Activated CD4-positive, alpha-beta memory T cell treated with anti-CD3 and anti-CD28 coated beads for 36 hours (primary cell): Measurements from ENCODE around the gene TJAP1. TPM values are rescaled to one million over a fixed set of nuclear protein-coding genes. Genes with fewer than 3 reads are reported as not detected.

ENCODE experiments used
- CTCF ChIA-PET: fragments of 350-600 bp; sonication (Branson Sonifier 250); formaldehyde crosslinking; loops from one replicate; lab custom pipeline; 2021; ENCODE audit warnings: antibody characterized with exemption, inconsistent platforms; lab: Charles Lee
- POLR2A ChIA-PET: fragments of 350-600 bp; sonication (Branson Sonifier 250); formaldehyde crosslinking; loops from one replicate; lab custom pipeline; 2021; ENCODE audit warnings: antibody characterized with exemption; lab: Charles Lee
- DNase-seq: peaks from one replicate; pipeline ENCODE4 v3.0.0-alpha.2; 2020
- H3K27ac Mint-ChIP-seq: one replicate; pipeline ENCODE4 v1.8.0; 2021; ENCODE audit warnings: mixed read lengths
- H3K27me3 Mint-ChIP-seq: one replicate; pipeline ENCODE4 v1.8.0; 2021; ENCODE audit warnings: mixed read lengths
- H3K36me3 Mint-ChIP-seq: one replicate; pipeline ENCODE4 v1.8.0; 2021; ENCODE audit warnings: mixed read lengths
- H3K4me1 Mint-ChIP-seq: one replicate; pipeline ENCODE4 v1.8.0; 2021; ENCODE audit warnings: low read depth, mixed read lengths
- H3K4me3 Mint-ChIP-seq: one replicate; pipeline ENCODE4 v1.8.0; 2021; ENCODE audit warnings: mild to moderate bottlenecking, mixed read lengths
- H3K9me3 Mint-ChIP-seq: one replicate; pipeline ENCODE4 v1.8.0; 2021; ENCODE audit warnings: mixed read lengths
- intact Hi-C: fragments of 100-400 bp; cut with micrococcal nuclease; formaldehyde crosslinking; loops from one replicate; pipeline ENCODE4 v1.15.1; 2023
- total RNA-seq, 2 experiments: library from RNA; stranded (reverse); gene quantifications; one replicate each; pipeline ENCODE4 v1.2.3, GENCODE V29; 2021

The TJAP1 gene
- total RNA-seq, 2 experiments from 2014 or later, result 30.5 to 36.2 TPM

GRCh38 chr6:43506667-43507471, 29.5 kb downstream of the TJAP1 start:
- intact Hi-C loops, result loop anchor here (1.0 to 2.0 kb wide), 5 partner anchors 30 to 333 kb away; partner anchors contain the start of gene TJAP1
- no peak overlapping the region for H3K27ac Mint-ChIP-seq
- peaks cover 12% of the 10 kb centered on the region for H3K4me1 Mint-ChIP-seq
- no peaks in the 10 kb centered on the region for H3K9me3 Mint-ChIP-seq
- H3K4me3 Mint-ChIP-seq, result no peak overlapping the region
- peak; percentile 87 for DNase-seq
- H3K27me3 Mint-ChIP-seq, result peaks cover 17% of the 10 kb centered on the region
- ChIA-PET POLR2A (interaction anchor here (0.7 to 2.3 kb wide), 5 partner anchors 10 to 277 kb away, joined by 3 to 6 read pairs (median 4); partner anchors contain the start of genes DNPH1, POLR1C and YIPF3), CTCF (interaction anchor here (0.8 to 5.8 kb wide), 49 partner anchors 8 to 363 kb away, joined by 3 to 65 read pairs (median 4); partner anchors contain the start of genes CRIP3, DLK2, DNPH1 and POLR1C)
- H3K36me3 Mint-ChIP-seq, result peaks cover 12% of the 10 kb centered on the region

GRCh38 chr6:43508481-43509141, 31.2 kb downstream of the TJAP1 start:
- Mint-ChIP-seq H3K27me3 (peaks cover 17% of the 10 kb centered on the region), H3K27ac (no peak overlapping the region), H3K36me3 (peaks cover 14% of the 10 kb centered on the region), H3K4me1 (peaks cover 15% of the 10 kb centered on the region), H3K4me3 (peak overlapping the region; percentile 63), H3K9me3 (no peaks in the 10 kb centered on the region)
- ChIA-PET POLR2A (interaction anchor here (1.4 to 2.3 kb wide), 2 partner anchors 13 to 63 kb away, joined by 3 to 6 read pairs; no protein-coding TSS in a partner anchor), CTCF (interaction anchor here (0.6 to 5.8 kb wide), 6 partner anchors 8 to 444 kb away, joined by 3 to 65 read pairs (median 26); partner anchors contain the start of genes DLK2, DNPH1, POLR1C and YIPF3)
- no peak for DNase-seq
- intact Hi-C loops, result no loop called here

- H3K27me3 Mint-ChIP-seq, result peaks cover 17% of the 10 kb centered on the region
- intact Hi-C loops, result no loop called here
Observed at GRCh38 chr6:43509142-43509983, 32.0 kb downstream of the TJAP1 start.

GRCh38 chr6:43509984-43510826, 32.8 kb downstream of the TJAP1 start, which contains the start of gene LRRC73:
Gene LRRC73, minus strand, starts transcription at chr6:43510346. Its CDS starts 561 bp downstream, at chr6:43509785.
- peak within 1 kb of the TSS; percentile 70 for H3K4me3 Mint-ChIP-seq
- POLR2A ChIA-PET, result interaction anchor here (0.6 to 1.5 kb wide), 4 partner anchors 55 to 763 kb away, joined by 3 to 4 read pairs (median 3); partner anchors contain the start of gene DLK2
- no peaks in the 10 kb centered on the region for H3K9me3 Mint-ChIP-seq
- intact Hi-C loops, result no loop called here
- peaks cover 26% of the 10 kb centered on the region for H3K4me1 Mint-ChIP-seq
- peaks cover 20% of the 10 kb centered on the region for H3K36me3 Mint-ChIP-seq
- CTCF ChIA-PET, result interaction anchor here (0.5 to 5.8 kb wide), 8 partner anchors 14 to 281 kb away, joined by 3 to 60 read pairs (median 3); partner anchors contain the start of genes CRIP3 and DNPH1
- H3K27ac Mint-ChIP-seq, result no peak within 1 kb of the TSS
- peaks cover 17% of the 10 kb centered on the region for H3K27me3 Mint-ChIP-seq
- peak; percentile 81 for DNase-seq

More at GRCh38 chr6:43509142-43509983, 32.0 kb downstream of the TJAP1 start:
- DNase-seq, result no peak
- CTCF ChIA-PET, result interaction anchor here (0.5 to 5.8 kb wide), 11 partner anchors 7 to 280 kb away, joined by 3 to 65 read pairs (median 3); partner anchors contain the start of genes CRIP3, DLK2, DNPH1 and POLR1C
- Mint-ChIP-seq H3K4me3 (peak overlapping the region; percentile 63), H3K27ac (no peak overlapping the region), H3K36me3 (peaks cover 14% of the 10 kb centered on the region), H3K9me3 (no peaks in the 10 kb centered on the region), H3K4me1 (peaks cover 19% of the 10 kb centered on the region)
- POLR2A ChIA-PET, result interaction anchor here (0.6 to 1.5 kb wide), 3 partner anchors 54 to 139 kb away, joined by 3 to 4 read pairs (median 3); partner anchors contain the start of gene DLK2

GRCh38 chr6:43510827-43511163, 33.4 kb downstream of the TJAP1 start:
- Mint-ChIP-seq H3K27me3 (peaks cover 17% of the 10 kb centered on the region), H3K4me3 (peak overlapping the region; percentile 70), H3K36me3 (peaks cover 22% of the 10 kb centered on the region), H3K4me1 (peaks cover 31% of the 10 kb centered on the region), H3K9me3 (no peaks in the 10 kb centered on the region), H3K27ac (no peak overlapping the region)
- intact Hi-C loops, result no loop called here
- CTCF ChIA-PET, result interaction anchor here (1.0 to 5.8 kb wide), 2 partner anchors 202 to 247 kb away, joined by 3 to 60 read pairs; partner anchors contain the start of gene CRIP3
- POLR2A ChIA-PET, result interaction anchor here (0.6 to 1.5 kb wide), 2 partner anchors 56 to 764 kb away, joined by 3 read pairs; partner anchors contain the start of gene DLK2
- DNase-seq, result no peak

GRCh38 chr6:43511824-43512415, 34.5 kb downstream of the TJAP1 start:
- H3K36me3 Mint-ChIP-seq, result peaks cover 24% of the 10 kb centered on the region
- intact Hi-C loops, result no loop called here
- no peaks in the 10 kb centered on the region for H3K9me3 Mint-ChIP-seq
- no peak overlapping the region for H3K4me3 Mint-ChIP-seq
- DNase-seq, result no peak
- POLR2A ChIA-PET, result no interaction called here
- H3K4me1 Mint-ChIP-seq, result peaks cover 38% of the 10 kb centered on the region
- H3K27ac Mint-ChIP-seq, result no peak overlapping the region
- H3K27me3 Mint-ChIP-seq, result peaks cover 17% of the 10 kb centered on the region
- CTCF ChIA-PET, result interaction anchor here (0.7 to 1.4 kb wide), 3 partner anchors 24 to 283 kb away, joined by 3 read pairs; no protein-coding TSS in a partner anchor

- H3K27me3 Mint-ChIP-seq, result no peaks in the 10 kb centered on the region
- peaks cover 28% of the 10 kb centered on the region for H3K4me1 Mint-ChIP-seq
- no peak overlapping the region for H3K27ac Mint-ChIP-seq
- no peak for DNase-seq
- H3K4me3 Mint-ChIP-seq, result no peak overlapping the region
- intact Hi-C loops, result loop anchor here (2.0 to 5.0 kb wide), 2 partner anchors 39 to 149 kb away; partner anchors contain the start of genes TJAP1 and ZNF318
- H3K9me3 Mint-ChIP-seq, result no peaks in the 10 kb centered on the region
- POLR2A ChIA-PET, result interaction anchor here (1.2 kb wide), 1 partner anchor 16 kb away, joined by 3 read pairs; no protein-coding TSS in a partner anchor
- CTCF ChIA-PET, result interaction anchor here (3.2 kb wide), 1 partner anchor 9 kb away, joined by 33 read pairs; no protein-coding TSS in a partner anchor
- H3K36me3 Mint-ChIP-seq, result peaks cover 36% of the 10 kb centered on the region
Observed at GRCh38 chr6:43515808-43516207, 38.4 kb downstream of the TJAP1 start.

- Mint-ChIP-seq H3K27me3 (no peaks in the 10 kb centered on the region), H3K27ac (no peak overlapping the region), H3K36me3 (peaks cover 38% of the 10 kb centered on the region), H3K4me1 (peaks cover 27% of the 10 kb centered on the region), H3K9me3 (no peaks in the 10 kb centered on the region), H3K4me3 (no peak overlapping the region)
- DNase-seq, result no peak
- ChIA-PET POLR2A (interaction anchor here (0.8 to 1.9 kb wide), 7 partner anchors 9 to 292 kb away, joined by 3 to 7 read pairs (median 3); partner anchors contain the start of gene DLK2), CTCF (interaction anchor here (0.7 to 3.2 kb wide), 4 partner anchors 9 to 302 kb away, joined by 3 to 33 read pairs (median 4); partner anchors contain the start of gene DLK2)
- intact Hi-C loops, result loop anchor here (2.0 to 5.0 kb wide), 2 partner anchors 40 to 149 kb away; partner anchors contain the start of genes TJAP1 and ZNF318
Observed at GRCh38 chr6:43516367-43516696, 39.0 kb downstream of the TJAP1 start.

GRCh38 chr6:43516697-43517504, 39.5 kb downstream of the TJAP1 start, which contains the start of the genes POLR1C and YIPF3:
Gene POLR1C, plus strand, starts transcription at chr6:43517089. Its CDS starts 21 bp downstream, at chr6:43517110.
Gene YIPF3, minus strand, starts transcription at chr6:43516926. Its CDS starts 119 bp downstream, at chr6:43516807.
- H3K27me3 Mint-ChIP-seq, result no peaks in the 10 kb centered on the region
- CTCF ChIA-PET, result interaction anchor here (0.7 to 3.2 kb wide), 6 partner anchors 10 to 303 kb away, joined by 3 to 33 read pairs (median 4); partner anchors contain the start of genes ABCC10, DLK2 and DNPH1
- peak; percentile 99 for DNase-seq
- H3K4me3 Mint-ChIP-seq, result no peak within 1 kb of the TSS
- H3K36me3 Mint-ChIP-seq, result peaks cover 34% of the 10 kb centered on the region
- intact Hi-C loops, result loop anchor here (1.0 to 5.0 kb wide), 5 partner anchors 40 to 588 kb away; partner anchors contain the start of genes CNPY3, TJAP1 and ZNF318
- H3K9me3 Mint-ChIP-seq, result no peaks in the 10 kb centered on the region
- POLR2A ChIA-PET, result interaction anchor here (0.6 to 1.9 kb wide), 9 partner anchors 9 to 293 kb away, joined by 3 to 7 read pairs (median 3); partner anchors contain the start of genes DLK2 and GTPBP2
- peaks cover 25% of the 10 kb centered on the region for H3K4me1 Mint-ChIP-seq
- no peak within 1 kb of the TSS for H3K27ac Mint-ChIP-seq
